Fibroblast of mammary gland (primary cell): Measurements from ENCODE around the gene FLOT1.
A peak's percentile ranks its signal among the peaks of the same experiment; 100 is the strongest.
"Not testable (repeated sequence)": the region's sequence is repeated elsewhere in the genome, so short reads cannot be mapped to it uniquely, and the experiment has no call there.

Source experiments
- DNase-seq: peaks from one replicate; pipeline ENCODE4 v3.0.0-alpha.2; 2010; ENCODE audit warnings: low read depth
- H3K4me3 ChIP-seq: 2 replicates; pipeline ENCODE4 v1.5.1; 2011; ENCODE audit warnings: low read depth, mild to moderate bottlenecking, low read length, moderate library complexity; ENCODE audit not compliant: control insufficient read depth
- TF ChIP-seq, protein P1 (sequence below): conservative IDR thresholded peaks from 2 replicates; pipeline ENCODE4 v1.5.1; 2011; ENCODE audit warnings: low read depth, low read length, inconsistent platforms; ENCODE audit not compliant: control insufficient read depth, insufficient read depth

FLOT1 gene

DNA sequence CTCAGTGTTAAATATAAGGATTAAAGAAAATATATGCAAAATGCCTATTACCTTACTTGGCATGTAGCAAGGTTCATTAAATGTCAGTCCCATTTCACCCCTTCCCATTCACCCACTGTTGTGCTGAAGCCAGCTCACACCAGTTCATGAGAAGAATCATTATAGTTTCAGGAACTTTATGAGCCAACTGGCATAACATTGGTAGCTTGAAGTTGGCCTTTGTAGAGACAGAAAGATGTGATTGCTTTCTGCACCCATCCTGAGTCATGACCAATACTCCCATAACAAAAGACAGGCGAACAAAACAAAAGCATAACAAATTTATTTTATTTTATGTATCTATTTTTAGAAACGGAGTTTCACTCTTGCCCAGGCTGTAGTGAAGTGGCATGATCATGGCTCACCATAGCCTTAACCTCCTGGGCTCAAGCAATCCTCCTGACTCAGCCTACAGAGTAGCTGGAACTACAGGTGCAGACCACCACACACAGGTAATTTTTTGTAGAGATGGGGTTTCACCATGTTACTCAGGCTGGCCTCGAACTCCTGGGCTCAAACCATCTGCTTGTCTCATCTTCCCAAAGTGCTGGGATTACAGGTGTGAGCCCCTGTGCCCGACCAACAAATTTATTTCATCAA is 19.4 kb upstream of the FLOT1 start:
- TF ChIP-seq, protein P1, sequence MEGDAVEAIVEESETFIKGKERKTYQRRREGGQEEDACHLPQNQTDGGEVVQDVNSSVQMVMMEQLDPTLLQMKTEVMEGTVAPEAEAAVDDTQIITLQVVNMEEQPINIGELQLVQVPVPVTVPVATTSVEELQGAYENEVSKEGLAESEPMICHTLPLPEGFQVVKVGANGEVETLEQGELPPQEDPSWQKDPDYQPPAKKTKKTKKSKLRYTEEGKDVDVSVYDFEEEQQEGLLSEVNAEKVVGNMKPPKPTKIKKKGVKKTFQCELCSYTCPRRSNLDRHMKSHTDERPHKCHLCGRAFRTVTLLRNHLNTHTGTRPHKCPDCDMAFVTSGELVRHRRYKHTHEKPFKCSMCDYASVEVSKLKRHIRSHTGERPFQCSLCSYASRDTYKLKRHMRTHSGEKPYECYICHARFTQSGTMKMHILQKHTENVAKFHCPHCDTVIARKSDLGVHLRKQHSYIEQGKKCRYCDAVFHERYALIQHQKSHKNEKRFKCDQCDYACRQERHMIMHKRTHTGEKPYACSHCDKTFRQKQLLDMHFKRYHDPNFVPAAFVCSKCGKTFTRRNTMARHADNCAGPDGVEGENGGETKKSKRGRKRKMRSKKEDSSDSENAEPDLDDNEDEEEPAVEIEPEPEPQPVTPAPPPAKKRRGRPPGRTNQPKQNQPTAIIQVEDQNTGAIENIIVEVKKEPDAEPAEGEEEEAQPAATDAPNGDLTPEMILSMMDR: no peak
- no peak for DNase-seq
- H3K4me3 ChIP-seq: no peak overlapping the region

DNA sequence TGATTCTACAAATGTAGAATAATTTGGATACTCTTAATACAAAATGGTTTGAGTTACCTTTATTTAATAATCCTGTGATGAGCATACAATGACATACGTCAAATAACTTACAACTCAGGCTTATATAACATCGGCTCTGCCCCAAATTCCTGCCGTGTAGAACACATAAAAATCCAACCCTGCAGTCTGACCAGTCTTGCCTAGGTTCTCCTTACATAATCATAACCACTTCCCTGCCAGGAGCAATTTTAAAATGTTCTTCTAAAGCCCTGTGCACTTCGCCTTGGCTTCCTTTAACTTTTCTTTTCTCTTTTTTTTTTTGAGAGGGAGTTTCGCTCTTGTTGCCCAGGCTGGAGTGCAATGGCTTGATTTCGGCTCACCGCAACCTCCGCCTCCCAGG is 18.1 kb upstream of the FLOT1 start:
- DNase-seq: no peak
- TF ChIP-seq, protein P1: no peak
- H3K4me3 ChIP-seq: no peak overlapping the region

DNA sequence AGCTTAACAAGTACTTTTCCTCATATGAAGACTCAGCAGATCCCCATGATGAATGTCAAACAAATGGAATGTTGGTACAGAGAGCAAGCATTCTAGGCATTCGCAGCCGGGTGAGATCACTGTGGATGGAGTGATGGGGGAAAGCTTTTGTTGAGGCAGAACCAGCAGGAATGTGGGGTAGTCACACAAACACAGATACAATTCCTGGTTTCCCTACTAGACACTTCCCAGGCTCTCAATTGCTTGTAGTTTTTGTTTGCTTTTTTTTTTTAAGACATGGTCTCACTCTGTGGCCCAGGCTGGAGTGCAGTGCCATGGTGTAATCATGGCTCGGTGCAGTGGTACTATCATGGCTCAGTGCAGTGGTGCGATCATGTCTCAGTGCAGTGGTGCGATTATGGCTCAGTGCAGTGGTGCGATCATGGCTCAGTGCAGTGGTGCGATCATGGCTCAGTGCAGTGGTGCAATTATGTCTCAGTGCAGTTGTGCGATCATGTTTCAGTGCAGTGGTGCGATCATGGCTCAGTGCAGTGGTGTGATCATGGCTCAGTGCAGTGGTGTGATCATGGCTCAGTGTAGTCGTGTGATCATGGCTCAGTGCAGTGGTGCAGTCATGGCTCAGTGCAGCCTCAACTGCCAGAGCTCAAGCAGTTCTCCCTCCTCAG is 17.2 kb upstream of the FLOT1 start:
- no peak overlapping the region for H3K4me3 ChIP-seq
- TF ChIP-seq, protein P1: no peak
- DNase-seq: peak; percentile 87

DNA sequence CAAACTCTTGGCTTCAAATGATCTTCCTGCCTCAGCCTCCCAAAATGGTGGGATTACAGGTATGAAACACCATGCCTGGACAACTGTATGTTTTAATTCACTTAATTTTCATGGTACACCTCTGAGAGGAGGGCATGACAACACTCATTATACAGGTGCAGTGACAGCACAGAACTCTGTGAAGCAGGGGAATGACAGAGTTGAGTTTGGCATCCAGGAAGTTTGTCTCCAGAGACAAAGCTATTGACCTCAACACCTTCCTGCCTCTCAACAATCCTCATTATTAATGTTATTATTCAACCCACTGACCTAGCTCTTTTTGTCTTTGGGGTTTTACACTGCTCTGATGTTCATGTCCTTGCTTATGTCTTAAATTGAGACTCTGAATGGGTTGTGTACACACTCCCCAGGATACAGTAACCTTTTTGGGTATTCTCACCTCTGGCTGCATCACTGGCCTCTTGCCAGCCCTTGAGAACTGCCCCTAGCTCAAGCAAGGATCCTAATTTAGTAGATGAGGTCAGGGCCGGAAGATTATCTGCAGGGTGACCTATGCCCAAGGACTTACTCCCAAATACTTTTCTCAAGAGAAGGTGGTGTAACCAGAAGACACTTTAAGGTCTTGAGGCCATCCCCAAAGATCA is 14.9 kb upstream of the FLOT1 start:
- no peak overlapping the region for H3K4me3 ChIP-seq
- TF ChIP-seq, protein P1: no peak
- DNase-seq: no peak

DNA sequence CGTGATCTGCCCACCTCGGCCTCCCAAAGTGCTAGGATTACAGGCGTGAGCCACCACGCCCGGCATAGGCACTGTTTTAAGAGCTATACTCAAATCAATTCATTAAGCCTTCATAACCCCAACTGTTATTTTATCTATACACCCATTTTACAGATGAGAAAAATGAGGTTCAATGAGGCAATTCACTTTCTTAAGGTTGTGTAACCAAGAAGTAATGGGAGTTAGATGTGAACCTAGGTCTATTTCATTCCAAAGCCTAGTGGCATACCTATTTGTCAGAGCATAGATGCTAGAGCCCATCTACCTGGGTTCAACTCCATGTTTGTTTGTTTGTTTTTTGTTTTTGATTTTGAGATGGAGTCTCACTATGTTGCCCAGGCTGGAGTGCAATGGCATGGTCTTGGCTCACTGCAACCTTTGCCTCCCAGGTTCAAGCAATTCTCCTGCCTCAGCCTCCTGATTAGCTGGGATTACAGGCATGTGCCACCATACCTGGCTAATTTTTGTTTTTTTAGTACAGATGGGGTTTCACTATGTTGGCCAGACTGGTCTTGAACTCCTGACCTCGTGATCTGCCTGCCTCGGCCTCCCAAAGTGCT is 14.0 kb upstream of the FLOT1 start:
- DNase-seq, H3K4me3 ChIP-seq: not testable (repeated sequence)

DNA sequence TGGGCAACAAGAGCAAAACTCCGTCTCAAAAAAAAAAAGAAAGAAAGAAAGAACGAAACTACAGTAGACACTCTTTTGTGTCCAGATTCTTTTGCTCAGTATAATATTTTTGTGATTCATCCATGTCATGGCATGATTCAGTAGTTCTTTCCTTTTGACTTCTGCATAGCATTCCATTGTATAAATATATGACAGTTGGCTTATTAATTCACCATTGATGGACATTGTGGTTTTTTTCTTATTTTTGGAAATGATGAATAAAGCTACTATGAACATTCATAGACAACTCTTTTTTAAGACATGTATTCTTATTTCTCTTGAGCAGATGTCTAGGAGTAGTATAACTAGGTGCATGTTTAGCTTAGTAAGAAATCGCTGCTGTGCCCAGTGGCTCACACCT is 12.1 kb upstream of the FLOT1 start:
- no peak overlapping the region for H3K4me3 ChIP-seq
- TF ChIP-seq, protein P1: no peak
- DNase-seq: peak; percentile 71

DNA sequence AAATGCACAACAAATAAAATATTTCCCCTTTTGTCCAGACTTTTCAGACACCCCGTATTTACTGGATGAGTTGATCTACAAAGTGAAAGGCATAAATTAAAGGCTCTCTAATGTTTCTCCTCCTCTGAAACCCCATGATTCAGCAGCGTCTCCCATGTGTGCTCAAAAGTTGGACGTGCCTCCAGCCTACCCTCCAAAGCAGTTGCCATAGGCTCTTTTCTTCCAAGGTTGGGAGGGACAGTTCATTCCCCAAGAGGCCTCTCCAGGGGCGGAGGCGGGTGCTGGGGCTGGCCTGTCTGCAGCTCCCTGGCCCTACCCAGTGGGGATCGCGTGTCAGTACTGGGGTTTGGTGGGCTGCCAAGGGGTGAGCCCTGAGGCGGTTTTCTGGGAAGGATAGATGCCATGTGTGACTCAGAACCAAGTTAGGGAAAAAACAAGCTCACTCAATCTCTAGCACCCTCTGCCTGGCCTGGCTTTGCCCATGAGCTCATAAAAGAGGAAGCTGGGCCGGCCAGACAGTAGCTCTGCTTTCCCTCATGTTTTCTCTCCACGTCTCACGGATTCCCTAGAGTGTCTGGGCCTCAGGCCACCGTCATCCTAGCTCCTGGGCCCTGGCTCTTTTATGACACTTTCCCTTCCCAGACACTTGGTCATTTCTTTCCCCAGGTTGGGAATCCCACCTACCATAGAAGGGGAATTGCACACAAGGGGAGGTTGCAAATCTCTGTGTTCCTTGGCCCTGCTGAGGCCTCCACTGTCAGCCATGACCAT is 9.9 kb upstream of the FLOT1 start:
- TF ChIP-seq, protein P1: peak; percentile 9
- DNase-seq: peak; percentile 100
- H3K4me3 ChIP-seq: no peak overlapping the region
